ENCODE measurements around the gene SNUPN. TPM values are rescaled to one million over a fixed set of nuclear protein-coding genes. Genes with fewer than 3 reads are reported as not detected.
A peak's percentile ranks its signal among the peaks of the same experiment; 100 is the strongest.
"Not testable (repeated sequence)": the region's sequence is repeated elsewhere in the genome, so short reads cannot be mapped to it uniquely, and the experiment has no call there.

SNUPN gene
- total RNA-seq, 1 experiment from 2014 or later, result 12.5 TPM

GRCh38 chr15:75639191-75639708 is 13.7 kb upstream of the SNUPN start:
- no peaks in the 10 kb centered on the region for H3K27me3 ChIP-seq (replicated peaks; ENCODE audit: control insufficient read depth, insufficient read depth, low read length)
- H3K36me3 Mint-ChIP-seq (ENCODE audit: insufficient read depth, unreplicated experiment), result peaks cover 16% of the 10 kb centered on the region
- no peak for TF ChIP-seq CTCF (IDR thresholded peaks at IDR 0.05; ENCODE audit: insufficient read depth in 1 of 2, low read depth in 1 of 2, low read length in 1 of 2, severe bottlenecking in 1 of 2, unreplicated experiment in 1 of 2)
- peak overlapping the region; percentile 87 for H3K4me3 Mint-ChIP-seq (ENCODE audit: unreplicated experiment)
- BruUV-seq (replicated peaks), result TSS peak; percentile 80
- no peaks in the 10 kb centered on the region for H3K27me3 Mint-ChIP-seq (ENCODE audit: insufficient read depth, unreplicated experiment)
- ChIA-PET CTCF (interaction anchor here (1.3 to 1.9 kb wide), 6 partner anchors 47 to 271 kb away, joined by 4 to 15 read pairs (median 5); partner anchors contain the start of genes MAN2C1 and SIN3A), POLR2A (interaction anchor here (0.6 to 2.2 kb wide), 12 partner anchors 13 to 271 kb away, joined by 3 to 25 read pairs (median 5); partner anchors contain the start of genes MAN2C1, PTPN9, SIN3A and SNUPN)
- intact Hi-C loops (cut with micrococcal nuclease; ENCODE audit: unreplicated experiment), result no loop called here
- no peaks in the 10 kb centered on the region for H3K36me3 ChIP-seq (ENCODE audit: control insufficient read depth, insufficient read depth, low read length)
- H3K4me1 ChIP-seq, result peaks cover 4% of the 10 kb centered on the region; the same call in 1 of the 2 replicates
- H3K4me1 Mint-ChIP-seq (ENCODE audit: low read depth, unreplicated experiment), result no peaks in the 10 kb centered on the region
- no peaks in the 10 kb centered on the region for H3K9me3 ChIP-seq
- H3K9me3 Mint-ChIP-seq (ENCODE audit: unreplicated experiment), result no peaks in the 10 kb centered on the region
- DNase-seq, result no peak
- H3K27ac Mint-ChIP-seq (ENCODE audit: unreplicated experiment), result peak overlapping the region; percentile 92
- peak overlapping the region; percentile 66 for H3K4me3 ChIP-seq (ENCODE audit: low read depth, low read length)

GRCh38 chr15:75637245-75638009 is 11.9 kb upstream of the SNUPN start:
- intact Hi-C loops (cut with micrococcal nuclease; ENCODE audit: unreplicated experiment), result loop anchor here (1.0 kb wide), 1 partner anchor 46 kb away; no protein-coding TSS in a partner anchor
- ChIA-PET POLR2A (no interaction called here), CTCF (interaction anchor here (0.8 to 1.4 kb wide), 5 partner anchors 43 to 269 kb away, joined by 3 to 5 read pairs (median 3); partner anchors contain the start of genes PTPN9 and SIN3A)
- no peak overlapping the region for H3K4me3 ChIP-seq (ENCODE audit: low read depth, low read length)
- no peaks in the 10 kb centered on the region for H3K27me3 ChIP-seq (replicated peaks; ENCODE audit: control insufficient read depth, insufficient read depth, low read length)
- no peaks in the 10 kb centered on the region for H3K36me3 ChIP-seq (ENCODE audit: control insufficient read depth, insufficient read depth, low read length)
- DNase-seq, result no peak
- Mint-ChIP-seq H3K27me3 (ENCODE audit: insufficient read depth, unreplicated experiment) (no peaks in the 10 kb centered on the region), H3K4me3 (ENCODE audit: unreplicated experiment) (no peak overlapping the region), H3K4me1 (ENCODE audit: low read depth, unreplicated experiment) (no peaks in the 10 kb centered on the region), H3K9me3 (ENCODE audit: unreplicated experiment) (no peaks in the 10 kb centered on the region), H3K36me3 (ENCODE audit: insufficient read depth, unreplicated experiment) (peaks cover 16% of the 10 kb centered on the region), H3K27ac (ENCODE audit: unreplicated experiment) (peak overlapping the region; percentile 59)
- BruUV-seq (replicated peaks), result no TSS peak
- no peaks in the 10 kb centered on the region for H3K9me3 ChIP-seq
- peaks cover 4% of the 10 kb centered on the region; the same call in 1 of the 2 replicates for H3K4me1 ChIP-seq
- TF ChIP-seq CTCF (IDR thresholded peaks at IDR 0.05; ENCODE audit: insufficient read depth in 1 of 2, low read depth in 1 of 2, low read length in 1 of 2, severe bottlenecking in 1 of 2, unreplicated experiment in 1 of 2), result no peak

- Mint-ChIP-seq H3K27me3 (ENCODE audit: insufficient read depth, unreplicated experiment) (no peaks in the 10 kb centered on the region), H3K4me1 (ENCODE audit: low read depth, unreplicated experiment) (no peaks in the 10 kb centered on the region), H3K27ac (ENCODE audit: unreplicated experiment) (no peak overlapping the region), H3K4me3 (ENCODE audit: unreplicated experiment) (no peak overlapping the region), H3K36me3 (ENCODE audit: insufficient read depth, unreplicated experiment) (peaks cover 16% of the 10 kb centered on the region), H3K9me3 (ENCODE audit: unreplicated experiment) (no peaks in the 10 kb centered on the region)
- no TSS peak for BruUV-seq (replicated peaks)
- H3K36me3 ChIP-seq (ENCODE audit: control insufficient read depth, insufficient read depth, low read length), result no peaks in the 10 kb centered on the region
- no peak overlapping the region for H3K4me3 ChIP-seq (ENCODE audit: low read depth, low read length)
- no peaks in the 10 kb centered on the region for H3K27me3 ChIP-seq (replicated peaks; ENCODE audit: control insufficient read depth, insufficient read depth, low read length)
- POLR2A ChIA-PET, result no interaction called here
- CTCF ChIA-PET, result no interaction called here
- peaks cover 4% of the 10 kb centered on the region; the same call in 1 of the 2 replicates for H3K4me1 ChIP-seq
- no peak for TF ChIP-seq CTCF (IDR thresholded peaks at IDR 0.05; ENCODE audit: insufficient read depth in 1 of 2, low read depth in 1 of 2, low read length in 1 of 2, severe bottlenecking in 1 of 2, unreplicated experiment in 1 of 2)
- intact Hi-C loops (cut with micrococcal nuclease; ENCODE audit: unreplicated experiment), result no loop called here
- DNase-seq, result no peak
- H3K9me3 ChIP-seq, result no peaks in the 10 kb centered on the region
Measured at GRCh38 chr15:75636026-75636425, 10.5 kb upstream of the SNUPN start.

- H3K9me3 Mint-ChIP-seq (ENCODE audit: unreplicated experiment); H3K4me3 ChIP-seq (ENCODE audit: low read depth, low read length); intact Hi-C loops (cut with micrococcal nuclease; ENCODE audit: unreplicated experiment); CTCF ChIA-PET; H3K27me3 ChIP-seq (replicated peaks; ENCODE audit: control insufficient read depth, insufficient read depth, low read length); POLR2A ChIA-PET; H3K36me3 Mint-ChIP-seq (ENCODE audit: insufficient read depth, unreplicated experiment); BruUV-seq (replicated peaks); H3K9me3 ChIP-seq; H3K36me3 ChIP-seq (ENCODE audit: control insufficient read depth, insufficient read depth, low read length); H3K4me3 Mint-ChIP-seq (ENCODE audit: unreplicated experiment); H3K27me3 Mint-ChIP-seq (ENCODE audit: insufficient read depth, unreplicated experiment); H3K4me1 ChIP-seq; H3K4me1 Mint-ChIP-seq (ENCODE audit: low read depth, unreplicated experiment); DNase-seq; H3K27ac Mint-ChIP-seq (ENCODE audit: unreplicated experiment): not testable (repeated sequence)
Measured at GRCh38 chr15:75633922-75634321, 8.4 kb upstream of the SNUPN start.

Measured in Caco-2 (cell line).